ENCODE results near the gene PHOX2A.
"Not testable (repeated sequence)": the region's sequence is repeated elsewhere in the genome, so short reads cannot be mapped to it uniquely, and the experiment has no call there.

PHOX2A gene

GRCh38 chr11:72222106-72222891, 21.7 kb downstream of the PHOX2A start:
- DNase-seq (ENCODE audit: low read depth), result no peak

- no peak for DNase-seq (ENCODE audit: low read depth)
Observed at GRCh38 chr11:72221386-72222075, 22.4 kb downstream of the PHOX2A start.

DNA sequence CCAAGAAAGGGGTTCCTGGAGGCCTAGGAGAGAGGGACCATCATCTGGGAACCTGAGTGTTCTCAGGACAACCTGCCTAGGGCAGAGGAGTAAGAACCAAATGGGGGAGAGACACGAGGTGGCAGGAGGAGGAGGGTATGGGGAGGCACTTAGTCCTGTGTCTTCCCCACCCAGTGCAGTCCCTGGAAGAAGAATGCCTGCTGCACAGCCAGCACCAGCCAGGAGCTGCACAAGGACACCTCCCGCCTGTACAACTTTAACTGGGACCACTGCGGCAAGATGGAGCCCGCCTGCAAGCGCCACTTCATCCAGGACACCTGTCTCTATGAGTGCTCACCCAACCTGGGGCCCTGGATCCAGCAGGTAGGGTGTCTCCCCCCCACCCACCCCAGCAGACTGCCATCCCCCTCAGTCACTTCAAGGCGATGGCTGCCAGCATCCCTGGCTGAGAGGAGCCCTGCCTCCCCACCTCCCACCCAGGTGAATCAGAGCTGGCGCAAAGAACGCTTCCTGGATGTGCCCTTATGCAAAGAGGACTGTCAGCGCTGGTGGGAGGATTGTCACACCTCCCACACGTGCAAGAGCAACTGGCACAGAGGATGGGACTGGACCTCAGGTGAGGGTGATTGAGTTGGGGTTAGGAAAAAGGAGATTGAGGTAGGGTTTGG, 23.1 kb downstream of the PHOX2A start:
- no peak for DNase-seq (ENCODE audit: low read depth)

DNA sequence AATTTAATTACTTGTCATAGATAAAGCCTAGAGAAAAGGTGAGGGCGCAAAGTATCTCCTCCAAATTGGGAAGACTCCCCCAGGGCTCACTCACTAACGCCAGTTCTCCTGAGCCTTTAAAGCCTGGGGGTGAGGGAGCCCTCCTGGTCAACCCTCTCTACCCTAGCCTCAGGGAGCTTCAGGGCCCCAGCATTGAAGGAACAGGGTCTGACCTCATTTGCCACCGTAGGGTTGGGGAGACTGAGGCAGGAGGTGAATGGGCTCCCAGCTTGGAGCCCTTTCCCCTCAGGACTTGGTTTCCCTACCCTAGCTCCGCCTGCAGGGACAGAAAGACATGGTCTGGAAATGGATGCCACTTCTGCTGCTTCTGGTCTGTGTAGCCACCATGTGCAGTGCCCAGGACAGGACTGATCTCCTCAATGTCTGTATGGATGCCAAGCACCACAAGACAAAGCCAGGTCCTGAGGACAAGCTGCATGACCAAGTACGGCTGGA, 25.7 kb downstream of the PHOX2A start:
- DNase-seq (ENCODE audit: low read depth), result no peak

DNA sequence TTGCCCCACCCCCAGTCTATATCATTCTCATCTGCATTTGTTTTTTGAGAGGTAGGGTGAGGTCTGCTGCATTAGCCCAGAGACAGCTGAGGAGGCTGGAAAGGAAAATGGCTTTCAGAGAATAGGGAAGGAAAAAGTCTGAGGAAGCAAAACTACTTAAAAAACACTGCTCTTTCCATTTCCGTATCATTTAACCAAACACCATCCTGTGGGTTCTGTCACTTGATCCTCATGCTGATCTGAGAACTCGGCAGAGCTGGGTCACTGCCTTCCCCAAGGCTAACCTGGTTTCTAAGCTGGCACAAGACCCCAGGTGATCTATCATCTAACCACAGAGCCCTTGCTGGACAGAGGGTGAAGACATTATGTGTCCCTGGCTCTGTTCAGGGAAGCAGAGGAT, 26.1 kb downstream of the PHOX2A start:
- no peak for DNase-seq (ENCODE audit: low read depth)

GRCh38 chr11:72216638-72217037, 27.3 kb downstream of the PHOX2A start, which contains the start of gene FOLR2:
FOLR2 (plus strand) TSS chr11:72216794; CDS start chr11:72218585, 1,791 bp downstream.
- no peak for DNase-seq (ENCODE audit: low read depth)

- no peak for DNase-seq (ENCODE audit: low read depth)
Observed at GRCh38 chr11:72209101-72209500, 34.9 kb downstream of the PHOX2A start.

- DNase-seq (ENCODE audit: low read depth), result no peak
Observed at GRCh38 chr11:72208281-72208680, 35.7 kb downstream of the PHOX2A start.

GRCh38 chr11:72206794-72207193, 37.2 kb downstream of the PHOX2A start:
- DNase-seq (ENCODE audit: low read depth), result not testable (repeated sequence)

GRCh38 chr11:72204886-72205285, 39.1 kb downstream of the PHOX2A start:
- no peak for DNase-seq (ENCODE audit: low read depth)

DNA sequence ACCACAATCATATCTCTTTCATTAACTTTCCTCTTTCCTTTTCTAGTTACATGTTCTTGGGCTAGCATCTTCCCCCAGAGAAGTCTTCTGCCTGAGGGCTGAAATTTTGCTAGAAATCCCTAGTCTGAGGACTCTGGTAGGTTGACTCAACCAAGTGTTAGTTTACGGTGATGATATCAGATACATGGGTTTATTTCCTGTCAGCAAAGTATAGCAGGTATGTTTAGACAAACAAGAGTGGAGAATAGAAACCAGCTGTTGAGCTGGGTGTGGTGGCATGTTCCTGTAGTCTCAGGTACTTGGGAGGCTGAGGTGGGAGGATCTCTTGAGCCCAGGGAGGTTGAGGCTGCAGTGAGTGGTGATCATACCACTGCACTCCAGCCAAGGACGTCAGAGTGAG, 40.8 kb downstream of the PHOX2A start:
- no peak for DNase-seq (ENCODE audit: low read depth)

- no peak for DNase-seq (ENCODE audit: low read depth)
Observed at GRCh38 chr11:72202571-72202970, 41.4 kb downstream of the PHOX2A start.

DNA sequence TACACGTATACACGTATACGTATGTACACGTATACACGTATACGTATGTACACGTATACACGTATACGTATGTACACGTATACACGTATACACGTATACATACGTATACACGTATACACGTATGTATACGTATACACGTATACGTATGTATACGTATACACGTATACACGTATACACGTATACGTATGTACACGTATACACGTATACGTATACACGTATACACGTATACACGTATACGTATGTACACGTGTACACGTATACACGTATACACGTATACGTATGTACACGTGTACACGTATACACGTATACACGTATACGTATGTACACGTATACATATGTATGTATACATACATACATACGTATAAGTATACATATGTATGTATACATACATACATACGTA, 42.5 kb downstream of the PHOX2A start:
- not testable (repeated sequence) for DNase-seq (ENCODE audit: low read depth)

GRCh38 chr11:72195518-72196270, 48.3 kb downstream of the PHOX2A start:
- no peak for DNase-seq (ENCODE audit: low read depth)

DNA sequence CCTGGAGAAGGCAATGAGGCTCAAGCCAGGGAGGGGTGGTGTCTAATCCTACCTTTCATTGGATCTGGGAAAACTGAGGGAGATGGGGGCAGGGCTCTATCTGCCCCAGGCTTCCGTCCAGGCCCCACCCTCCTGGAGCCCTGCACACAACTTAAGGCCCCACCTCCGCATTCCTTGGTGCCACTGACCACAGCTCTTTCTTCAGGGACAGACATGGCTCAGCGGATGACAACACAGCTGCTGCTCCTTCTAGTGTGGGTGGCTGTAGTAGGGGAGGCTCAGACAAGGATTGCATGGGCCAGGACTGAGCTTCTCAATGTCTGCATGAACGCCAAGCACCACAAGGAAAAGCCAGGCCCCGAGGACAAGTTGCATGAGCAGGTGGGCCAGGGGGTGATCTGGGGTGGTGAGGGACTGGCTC, 52.0 kb downstream of the PHOX2A start, which contains the start of gene FOLR1:
FOLR1 (plus strand) TSS at position 180 of the 421 bp plus-strand sequence; CDS start at position 214, 34 bp downstream.
- no peak for DNase-seq (ENCODE audit: low read depth)

GRCh38 chr11:72190631-72191071, 53.3 kb downstream of the PHOX2A start:
- no peak for DNase-seq (ENCODE audit: low read depth)

DNA sequence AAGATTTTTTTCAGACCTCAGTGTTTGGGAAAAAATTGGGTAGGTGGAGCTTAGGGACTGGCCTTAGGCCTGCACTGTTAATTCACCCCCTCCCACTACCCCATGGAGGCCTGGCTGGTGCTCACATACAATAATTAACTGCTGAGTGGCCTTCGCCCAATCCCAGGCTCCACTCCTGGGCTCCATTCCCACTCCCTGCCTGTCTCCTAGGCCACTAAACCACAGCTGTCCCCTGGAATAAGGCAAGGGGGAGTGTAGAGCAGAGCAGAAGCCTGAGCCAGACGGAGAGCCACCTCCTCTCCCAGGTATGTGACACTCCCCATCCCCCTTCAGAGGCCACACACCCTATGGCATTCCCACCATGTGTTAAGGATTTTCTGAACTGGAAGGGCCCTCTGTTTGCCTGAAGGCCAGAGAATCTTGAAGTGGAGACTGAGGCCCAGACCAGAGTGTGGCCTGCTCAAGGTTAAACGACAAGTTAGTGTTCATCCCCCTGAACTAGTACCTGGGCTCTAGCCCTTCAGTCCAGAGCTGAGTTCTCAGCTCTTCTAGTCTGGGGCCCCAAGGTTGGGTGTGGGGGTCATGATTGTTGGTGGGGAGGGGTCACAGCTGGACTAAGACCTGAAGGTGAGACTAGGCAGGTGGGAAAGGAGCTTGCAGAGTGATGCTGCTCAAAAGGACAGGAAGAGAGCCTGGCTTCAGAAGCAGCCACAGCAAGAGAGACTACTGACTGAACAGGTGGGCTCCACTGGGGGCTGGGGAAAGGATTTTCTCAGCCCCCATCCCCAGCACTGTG, 54.3 kb downstream of the PHOX2A start:
- no peak for DNase-seq (ENCODE audit: low read depth)
